Sigmoid colon (tissue), 7 donors: ENCODE measurements around the gene GSDMA. TPM values are rescaled to one million over a fixed set of nuclear protein-coding genes. Genes with fewer than 3 reads are reported as not detected.

Experiments used
- DNase-seq: peaks from one replicate; pipeline ENCODE4 v3.0.0-alpha.2; 2019
- H3K27ac ChIP-seq, 4 donors: fragments of 200-600 bp; sonication (generic); one replicate each; pipeline ENCODE4 v1.5.1; 2016 to 2019; ENCODE audit warnings: mild to moderate bottlenecking in 1 of 4
- H3K27me3 ChIP-seq, 3 donors: fragments of 200-600 bp; sonication (generic); one replicate each; pipeline ENCODE4 v1.5.1; 2019; ENCODE audit warnings: mild to moderate bottlenecking in 1 of 3
- H3K36me3 ChIP-seq, 4 donors: fragments of 200-600 bp; sonication (generic); one replicate each; pipeline ENCODE4 v1.5.1; 2016 to 2019
- H3K4me1 ChIP-seq, 4 donors: fragments of 200-600 bp; sonication (generic); one replicate each; pipeline ENCODE4 v1.5.1; 2017 to 2019
- H3K4me3 ChIP-seq, 4 donors: fragments of 200-600 bp; sonication (generic); one replicate each; pipeline ENCODE4 v1.5.1; 2017 to 2019; ENCODE audit warnings: mild to moderate bottlenecking in 2 of 4, moderate library complexity in 1 of 4
- H3K9me3 ChIP-seq, 4 donors: fragments of 200-600 bp in 3 of 4; sonication (generic) in 3 of 4; one replicate each; pipeline versions ENCODE4 v1.5.1 to v1.6.1; 2013 to 2019
- CTCF ChIP-seq, 4 experiments: fragments of 450-650 bp in 3 of 4; fragments of 200-600 bp in 1 of 4; IDR thresholded peaks; one replicate each; pipeline ENCODE4 v1.5.1; 2016 to 2019; ENCODE audit warnings: antibody characterized with exemption in 4 of 4, mild to moderate bottlenecking in 3 of 4, moderate library complexity in 2 of 4
- EP300 ChIP-seq, 4 donors: sonication (generic); formaldehyde crosslinking; IDR thresholded peaks; one replicate each; pipeline ENCODE4 v1.6.1; 2017; ENCODE audit warnings: antibody characterized with exemption in 4 of 4
- POLR2A ChIP-seq, 2 donors: fragments of 450-650 bp; IDR thresholded peaks; one replicate each; pipeline ENCODE4 v1.6.1; 2016; ENCODE audit warnings: antibody characterized with exemption in 2 of 2, mild to moderate bottlenecking in 2 of 2, moderate library complexity in 2 of 2
- POLR2AphosphoS5 ChIP-seq, 4 donors: sonication (generic); formaldehyde crosslinking; IDR thresholded peaks; one replicate each; pipeline ENCODE4 v1.6.1; 2017; ENCODE audit warnings: antibody characterized with exemption in 4 of 4
- WGBS, 2 donors: extraction: QIAGEN DNeasy Blood & Tissue Kit; methylation state at CpG; one replicate each; pipeline ENCODE4 v1.1.7; 2013; 5-methylcytosine and 5-hydroxymethylcytosine counted together
- intact Hi-C: fragments of 100-400 bp; cut with DNase I; formaldehyde crosslinking; loops from one replicate; pipeline ENCODE4 v1.15.1; 2023
- polyA plus RNA-seq, 3 donors: library from polyadenylated mRNA; stranded (reverse); fragments of 200-250 nt; gene quantifications; one replicate each; pipeline ENCODE4 v1.2.3, GENCODE V29; 2013
- total RNA-seq, 4 donors: library from RNA; depleted of rRNA; stranded (reverse); fragments of >200 nt; gene quantifications; one replicate each; pipeline ENCODE4 v1.1.0, GENCODE V29; 2016
- donor health status: healthy with polysubstance abuse.
- donor health status: Bipolar disorder and iron deficiency.
- donor health status: healthy.

GSDMA gene
- total and polyA plus RNA-seq, 7 donors, result 0.29 to 1.3 (median 0.60) TPM; not detected in 4

GRCh38 chr17:40017422-40018080 is 54.7 kb downstream of the GSDMA start:
- intact Hi-C loops, result loop anchor here (5.0 kb wide), 1 partner anchor 275 kb away; no protein-coding TSS in a partner anchor
- H3K27ac ChIP-seq, result peak overlapping the region; percentile 55 to 79 (median 72)

GRCh38 chr17:40018211-40019121 is 55.7 kb downstream of the GSDMA start:
- H3K27ac ChIP-seq, result peak overlapping the region; percentile 55 to 79 (median 72)
- H3K4me3 ChIP-seq, result no peak overlapping the region
- no peaks in the 10 kb centered on the region for H3K27me3 ChIP-seq
- no peaks in the 10 kb centered on the region for H3K9me3 ChIP-seq
- 65 to 69% methylated on average over 15 of the region's 15 CpGs for WGBS, 2 donors
- intact Hi-C loops, result loop anchor here (5.0 kb wide), 1 partner anchor 274 kb away; no protein-coding TSS in a partner anchor
- peak; percentile 75 for DNase-seq
- peaks cover 0 to 59% (median 48%) of the 10 kb centered on the region in 4 donors for H3K4me1 ChIP-seq
- peaks cover 10 to 37% (median 20%) of the 10 kb centered on the region in 4 donors for H3K36me3 ChIP-seq
- TF ChIP-seq POLR2A (IDR thresholded peaks at IDR 0.05) (no peak), CTCF (IDR thresholded peaks at IDR 0.05) (no peak), EP300 (IDR thresholded peaks at IDR 0.05) (no peak), POLR2AphosphoS5 (IDR thresholded peaks at IDR 0.05) (peak in 1 of 4 donors; percentile 27)

More at GRCh38 chr17:40017422-40018080, 54.7 kb downstream of the GSDMA start:
- Histone ChIP-seq H3K36me3 (peaks cover 5 to 30% (median 15%) of the 10 kb centered on the region in 4 donors), H3K4me1 (peaks cover 0 to 59% (median 47%) of the 10 kb centered on the region in 4 donors), H3K4me3 (no peak overlapping the region), H3K9me3 (no peaks in the 10 kb centered on the region), H3K27me3 (no peaks in the 10 kb centered on the region)
- WGBS, 2 donors, result 59 to 61% methylated on average over 15 of the region's 15 CpGs
- no peak for TF ChIP-seq POLR2AphosphoS5 (IDR thresholded peaks at IDR 0.05)
- no peak for TF ChIP-seq POLR2A (IDR thresholded peaks at IDR 0.05)
- TF ChIP-seq EP300 (IDR thresholded peaks at IDR 0.05), result no peak
- TF ChIP-seq CTCF (IDR thresholded peaks at IDR 0.05), result no peak
- no peak for DNase-seq

GRCh38 chr17:40019140-40019991 is 56.6 kb downstream of the GSDMA start:
- Histone ChIP-seq H3K27me3 (no peaks in the 10 kb centered on the region), H3K27ac (peak overlapping the region; percentile 55 to 79 (median 72)), H3K4me3 (no peak overlapping the region), H3K4me1 (peaks cover 0 to 56% (median 43%) of the 10 kb centered on the region in 4 donors), H3K36me3 (peaks cover 10 to 42% (median 20%) of the 10 kb centered on the region in 4 donors), H3K9me3 (no peaks in the 10 kb centered on the region)
- peak; percentile 77 for DNase-seq
- intact Hi-C loops, result loop anchor here (5.0 kb wide), 1 partner anchor 273 kb away; no protein-coding TSS in a partner anchor
- TF ChIP-seq POLR2AphosphoS5 (IDR thresholded peaks at IDR 0.05), result peak in 1 of 4 donors; percentile 22
- no peak for TF ChIP-seq EP300 (IDR thresholded peaks at IDR 0.05)
- no peak for TF ChIP-seq POLR2A (IDR thresholded peaks at IDR 0.05)
- no peak for TF ChIP-seq CTCF (IDR thresholded peaks at IDR 0.05)
- 90 to 91% methylated on average over 24 of the region's 24 CpGs for WGBS, 2 donors

GRCh38 chr17:40020146-40020545 is 57.3 kb downstream of the GSDMA start:
- Histone ChIP-seq H3K36me3 (peaks cover 10 to 50% (median 20%) of the 10 kb centered on the region in 4 donors), H3K4me3 (no peak overlapping the region), H3K27me3 (no peaks in the 10 kb centered on the region), H3K27ac (peak overlapping the region in 2 of 4 donors; percentile 67 to 70), H3K4me1 (peaks cover 0 to 53% (median 41%) of the 10 kb centered on the region in 4 donors), H3K9me3 (no peaks in the 10 kb centered on the region)
- TF ChIP-seq POLR2AphosphoS5 (IDR thresholded peaks at IDR 0.05), result no peak
- TF ChIP-seq CTCF (IDR thresholded peaks at IDR 0.05), result no peak
- no peak for TF ChIP-seq EP300 (IDR thresholded peaks at IDR 0.05)
- TF ChIP-seq POLR2A (IDR thresholded peaks at IDR 0.05), result no peak
- DNase-seq, result no peak
- WGBS, 2 donors, result 93 to 95% methylated on average over 13 of the region's 13 CpGs
- intact Hi-C loops, result no loop called here
